K562 (cell line): ENCODE data around the gene SPATC1L. TPM values are rescaled to one million over a fixed set of nuclear protein-coding genes. Genes with fewer than 3 reads are reported as not detected.

Experiments used
- ATAC-seq: fragments of 200-7000 bp; cut with Tn5 transposase; 3 replicates; pipeline ENCODE4 v1.9.1; 2020; ENCODE audit warnings: moderate library complexity
- BruUV-seq: library from RNA; stranded (reverse); fragments of 400-500 nt; replicated peaks from 2 replicates; lab custom pipeline; 2021; lab: Mats Ljungman, UMichigan
- CTCF ChIA-PET: fragments of 300-600 bp; formaldehyde crosslinking; extraction: SDS; loops from one replicate; lab custom pipeline; 2021; ENCODE audit warnings: low intra/inter-chr PET ratio; lab: Yijun Ruan, JAX
- POLR2A ChIA-PET: fragments of 300-600, 350-650 bp; sonication (Branson Sonifier 250); formaldehyde crosslinking; extraction: SDS; loops from one replicate; lab custom pipeline; 2021; ENCODE audit warnings: antibody characterized with exemption, inconsistent platforms; lab: Yijun Ruan, JAX
- DNase-seq, 4 experiments: peaks; one replicate each; pipeline versions ENCODE4 v3.0.0 to v3.0.0-alpha.2; 2011 to 2018; ENCODE audit warnings: low spot score in 3 of 4, mixed read lengths in 3 of 4; ENCODE audit errors: extremely low read depth in 1 of 4
- FAIRE-seq: peaks from 2 replicates; lab custom pipeline; 2011; peaks lifted over from hg19 to GRCh38; lab: Jason Lieb, UNC
- H2AFZ ChIP-seq: 2 replicates; pipeline ENCODE4 v1.6.0; 2011; ENCODE audit warnings: low read depth, low read length, control low read depth, inconsistent platforms
- H3K27ac ChIP-seq: fragments of 200-600 bp; 3 replicates; pipeline ENCODE4 v1.8.0; 2011; ENCODE audit warnings: low read depth, mild to moderate bottlenecking, control low read depth, inconsistent platforms, low read length, moderate library complexity, mixed read lengths; ENCODE audit errors: extremely low read depth
- H3K27me3 ChIP-seq, 2 experiments: fragments of 300-600 bp in 1 of 2; 2 replicates in 1 of 2; 3 replicates in 1 of 2; pipeline versions ENCODE4 v1.6.0 to v1.8.0; 2011; ENCODE audit warnings: inconsistent platforms in 2 of 2, low read length in 2 of 2, mild to moderate bottlenecking in 1 of 2, mixed read lengths in 1 of 2, moderate library complexity in 1 of 2; ENCODE audit not compliant: control insufficient read depth in 2 of 2, insufficient read depth in 2 of 2
- H3K36me3 ChIP-seq: fragments of 300-600 bp; 3 replicates; pipeline ENCODE4 v1.8.0; 2011; ENCODE audit warnings: mild to moderate bottlenecking, low read length, inconsistent platforms; ENCODE audit not compliant: control insufficient read depth, insufficient read depth
- H3K4me1 ChIP-seq, 2 experiments: fragments of 200-600 bp in 1 of 2; replicated peaks in 1 of 2; 2 replicates in 1 of 2; 3 replicates in 1 of 2; pipeline versions ENCODE4 v1.5.1 to v1.8.0; 2011; ENCODE audit warnings: inconsistent platforms in 2 of 2, low read length in 2 of 2, mild to moderate bottlenecking in 1 of 2, mixed read lengths in 1 of 2, moderate library complexity in 1 of 2; ENCODE audit not compliant: control insufficient read depth in 2 of 2, insufficient read depth in 2 of 2
- H3K4me2 ChIP-seq: 2 replicates; pipeline ENCODE4 v1.6.1; 2011; ENCODE audit warnings: low read length, control low read depth, inconsistent platforms, mixed read lengths; ENCODE audit not compliant: insufficient read depth
- H3K4me3 ChIP-seq: fragments of 200-600 bp; sonication (generic), shearing (Covaris generic); 2 replicates; pipeline ENCODE4 v1.5.1; 2016; ENCODE audit warnings: control low read depth, inconsistent platforms
- H3K79me2 ChIP-seq: fragments of 200-600 bp; 3 replicates; pipeline ENCODE4 v1.8.0; 2011; ENCODE audit warnings: low read length, inconsistent platforms; ENCODE audit not compliant: control insufficient read depth, insufficient read depth
- H3K9ac ChIP-seq, 2 experiments: 2 replicates each; pipeline versions ENCODE4 v1.6.0 to v1.6.1; 2011; ENCODE audit warnings: low read depth in 2 of 2, low read length in 2 of 2, control low read depth in 1 of 2, inconsistent platforms in 1 of 2, mild to moderate bottlenecking in 1 of 2, mixed read lengths in 1 of 2; ENCODE audit not compliant: insufficient read depth in 1 of 2
- H3K9me1 ChIP-seq: one replicate; pipeline ENCODE4 v1.6.0; 2011; ENCODE audit warnings: inconsistent platforms, mild to moderate bottlenecking, low read length, moderate library complexity; ENCODE audit not compliant: control insufficient read depth, insufficient read depth
- H3K9me3 ChIP-seq: replicated peaks from 2 replicates; pipeline ENCODE4 v1.5.1; 2011; ENCODE audit warnings: low read depth, low read length, inconsistent platforms; ENCODE audit not compliant: control insufficient read depth, insufficient read depth
- H4K20me1 ChIP-seq: replicated peaks from 2 replicates; pipeline ENCODE4 v1.6.1; 2011; ENCODE audit warnings: low read length, inconsistent platforms, mixed read lengths; ENCODE audit not compliant: control insufficient read depth, insufficient read depth
- E2F5 ChIP-seq: sonication (generic); formaldehyde crosslinking; IDR thresholded peaks from 2 replicates; pipeline ENCODE4 v1.8.0; 2022; ENCODE audit warnings: mild to moderate bottlenecking, missing genetic modification reagents
- ZBTB1 ChIP-seq: sonication (generic); formaldehyde crosslinking; IDR thresholded peaks from 2 replicates; pipeline ENCODE4 v1.8.1; 2023; ENCODE audit warnings: missing genetic modification reagents, low read depth, mild to moderate bottlenecking, borderline replicate concordance
- ZNF217 ChIP-seq: sonication (generic); formaldehyde crosslinking; IDR thresholded peaks from 2 replicates; pipeline ENCODE4 v1.8.0; 2022; ENCODE audit warnings: mild to moderate bottlenecking, missing genetic modification reagents
- WGBS: fragments of 100-300 bp; shearing (Covaris generic); methylation state at CpG from one replicate; pipeline ENCODE4 v1.1.6; 2016; ENCODE audit warnings: low coverage, mixed read lengths; ENCODE audit not compliant: insufficient coverage; ENCODE audit errors: missing lambda C conversion rate; 5-methylcytosine and 5-hydroxymethylcytosine counted together
- in situ Hi-C: fragments of 300-500 bp; cut with MboI; formaldehyde crosslinking; loops from 4 replicates; pipeline ENCODE4 v1.15.0; 2018; ENCODE audit warnings: inconsistent platforms, mixed read lengths
- intact Hi-C: fragments of 100-400 bp; cut with micrococcal nuclease; formaldehyde crosslinking; loops from 2 replicates; pipeline ENCODE4 v1.14.2; 2022
- polyA plus RNA-seq, 8 experiments: library from polyadenylated mRNA; depleted of rRNA in 4 of 8; stranded (reverse) in 5 of 8; unstranded in 3 of 8; fragments of >200 nt; fragmentation: Nextera tagmentation in 2 of 8; fragmentation: Illumina TruSeq in 1 of 8; extraction: Ambion mirVana in 2 of 8; extraction: Trizol in 1 of 8; gene quantifications; 2 replicates each; pipeline versions ENCODE4 v1.2.1 to v1.2.3, GENCODE V29; 2011 to 2014; ENCODE audit warnings: inconsistent platforms in 1 of 8, missing spikeins in 1 of 8
- total RNA-seq, 7 experiments: library from RNA; depleted of rRNA in 6 of 7; stranded (reverse); fragments of >200 nt in 6 of 7; fragmentation: Illumina TruSeq in 2 of 7; extraction: Trizol in 2 of 7; gene quantifications; 2 replicates each; pipeline versions ENCODE4 v1.2.1 to v1.2.3, GENCODE V29; 2011 to 2021; ENCODE audit warnings: low replicate concordance in 1 of 7

Gene SPATC1L
- total and polyA plus RNA-seq, 9 of the 15 experiments (the other 6 are each of a cell fraction or from before 2014, with no cell fraction given): 0.14 to 121 (median 34.0) TPM; not detected in 1

- ATAC-seq (no peak), FAIRE-seq (no peak), DNase-seq (no peak)
- ChIA-PET CTCF (no interaction called here), POLR2A (no interaction called here)
- peaks cover 0 to 19% of the 10 kb centered on the region in 2 experiments; a peak in 1 of 5 replicates for H3K4me1 ChIP-seq
- H3K36me3 ChIP-seq: peaks cover 86% of the 10 kb centered on the region; the same call in 2 of the 3 replicates
- H3K27me3 ChIP-seq: no peaks in the 10 kb centered on the region
- no peaks in the 10 kb centered on the region for H3K9me1 ChIP-seq
- no peak overlapping the region for H2AFZ ChIP-seq
- no peaks in the 10 kb centered on the region for H3K79me2 ChIP-seq
- H3K4me2 ChIP-seq: no peak overlapping the region
- 94% methylated on average over 24 of the region's 24 CpGs for WGBS
- H3K9ac ChIP-seq: peak overlapping the region in 1 of 2 experiments; percentile 48; a peak in 1 of 4 replicates
- no peak overlapping the region for H3K4me3 ChIP-seq
- in situ Hi-C loops: no loop called here
- no TSS peak for BruUV-seq
- no peaks in the 10 kb centered on the region for H3K9me3 ChIP-seq
- no peak overlapping the region for H3K27ac ChIP-seq
- intact Hi-C loops: no loop called here
- TF ChIP-seq ZNF217 (no peak), E2F5 (CRISPR knock-in tag) (no peak), ZBTB1 (CRISPR knock-in tag) (no peak)
- H4K20me1 ChIP-seq: no peaks in the 10 kb centered on the region
Observed at GRCh38 chr21:46206163-46207005, 22.1 kb upstream of the SPATC1L start.
